Osteocyte (in vitro differentiated cells): ENCODE measurements around the gene PSMC5. TPM values are rescaled to one million over a fixed set of nuclear protein-coding genes. Genes with fewer than 3 reads are reported as not detected.

Experiments used
- DNase-seq: peaks from one replicate; pipeline ENCODE4 v3.0.0; 2021; ENCODE audit warnings: mixed read lengths; ENCODE audit not compliant: unreplicated experiment; ENCODE audit errors: extremely low spot score
- H3K27ac Mint-ChIP-seq: one replicate; pipeline ENCODE4 v1.8.0; 2021; ENCODE audit warnings: mild to moderate bottlenecking, mixed read lengths; ENCODE audit not compliant: unreplicated experiment
- H3K27me3 Mint-ChIP-seq: one replicate; pipeline ENCODE4 v1.8.0; 2021; ENCODE audit warnings: mixed read lengths; ENCODE audit not compliant: unreplicated experiment
- H3K36me3 Mint-ChIP-seq: one replicate; pipeline ENCODE4 v1.8.0; 2021; ENCODE audit warnings: mixed read lengths; ENCODE audit not compliant: unreplicated experiment
- H3K4me1 Mint-ChIP-seq: one replicate; pipeline ENCODE4 v1.8.0; 2021; ENCODE audit warnings: mixed read lengths; ENCODE audit not compliant: unreplicated experiment
- H3K4me3 Mint-ChIP-seq: one replicate; pipeline ENCODE4 v1.8.0; 2021; ENCODE audit warnings: mild to moderate bottlenecking, moderate library complexity, mixed read lengths; ENCODE audit not compliant: unreplicated experiment
- H3K9me3 Mint-ChIP-seq: one replicate; pipeline ENCODE4 v1.8.0; 2021; ENCODE audit warnings: mixed read lengths; ENCODE audit not compliant: unreplicated experiment
- total RNA-seq: library from RNA; stranded (reverse); gene quantifications from 2 replicates; pipeline ENCODE4 v1.2.1, GENCODE V29; 2021
- TF ChIP-seq, protein P1 (sequence below): fragments of 200-600 bp; sonication (generic); IDR thresholded peaks from 2 replicates; pipeline ENCODE4 v1.5.0; 2021; ENCODE audit warnings: antibody characterized with exemption, mild to moderate bottlenecking, moderate library complexity

Gene PSMC5
- total RNA-seq, 1 donor from 2014 or later, result 106 TPM

DNA sequence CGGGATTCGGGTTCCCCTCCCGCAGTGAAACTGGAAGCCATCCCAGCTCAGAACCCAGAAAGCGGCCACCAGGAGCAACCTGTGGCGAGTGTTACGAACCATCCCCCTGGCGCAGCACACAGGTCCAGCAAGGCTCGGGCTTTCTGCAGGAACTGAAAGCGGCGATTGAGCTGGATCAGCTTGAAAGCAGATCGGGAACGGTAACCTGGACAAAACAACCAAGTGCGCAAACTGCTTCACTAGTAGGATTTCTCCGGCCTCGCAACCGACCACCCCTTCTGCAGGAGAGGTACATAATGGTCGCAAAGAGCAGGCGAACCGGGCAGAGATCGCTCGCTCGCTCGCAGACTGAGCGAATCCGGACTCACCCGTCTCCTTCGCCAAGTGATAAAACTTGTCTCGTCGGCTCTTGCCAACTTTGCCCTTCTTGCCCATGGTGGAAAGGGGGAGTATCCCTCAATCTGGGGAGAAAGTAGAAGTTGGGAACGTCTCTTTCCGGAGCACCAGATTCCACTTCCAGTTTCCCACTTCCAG lies 696 bp upstream of the PSMC5 start:
- Mint-ChIP-seq H3K4me3 (peak overlapping the region; percentile 98), H3K4me1 (peaks cover 27% of the 10 kb centered on the region), H3K27ac (peak overlapping the region; percentile 100), H3K9me3 (no peaks in the 10 kb centered on the region), H3K27me3 (no peaks in the 10 kb centered on the region), H3K36me3 (peaks cover 52% of the 10 kb centered on the region)
- TF ChIP-seq, protein P1, sequence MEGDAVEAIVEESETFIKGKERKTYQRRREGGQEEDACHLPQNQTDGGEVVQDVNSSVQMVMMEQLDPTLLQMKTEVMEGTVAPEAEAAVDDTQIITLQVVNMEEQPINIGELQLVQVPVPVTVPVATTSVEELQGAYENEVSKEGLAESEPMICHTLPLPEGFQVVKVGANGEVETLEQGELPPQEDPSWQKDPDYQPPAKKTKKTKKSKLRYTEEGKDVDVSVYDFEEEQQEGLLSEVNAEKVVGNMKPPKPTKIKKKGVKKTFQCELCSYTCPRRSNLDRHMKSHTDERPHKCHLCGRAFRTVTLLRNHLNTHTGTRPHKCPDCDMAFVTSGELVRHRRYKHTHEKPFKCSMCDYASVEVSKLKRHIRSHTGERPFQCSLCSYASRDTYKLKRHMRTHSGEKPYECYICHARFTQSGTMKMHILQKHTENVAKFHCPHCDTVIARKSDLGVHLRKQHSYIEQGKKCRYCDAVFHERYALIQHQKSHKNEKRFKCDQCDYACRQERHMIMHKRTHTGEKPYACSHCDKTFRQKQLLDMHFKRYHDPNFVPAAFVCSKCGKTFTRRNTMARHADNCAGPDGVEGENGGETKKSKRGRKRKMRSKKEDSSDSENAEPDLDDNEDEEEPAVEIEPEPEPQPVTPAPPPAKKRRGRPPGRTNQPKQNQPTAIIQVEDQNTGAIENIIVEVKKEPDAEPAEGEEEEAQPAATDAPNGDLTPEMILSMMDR, result no peak
- DNase-seq, result no peak

DNA sequence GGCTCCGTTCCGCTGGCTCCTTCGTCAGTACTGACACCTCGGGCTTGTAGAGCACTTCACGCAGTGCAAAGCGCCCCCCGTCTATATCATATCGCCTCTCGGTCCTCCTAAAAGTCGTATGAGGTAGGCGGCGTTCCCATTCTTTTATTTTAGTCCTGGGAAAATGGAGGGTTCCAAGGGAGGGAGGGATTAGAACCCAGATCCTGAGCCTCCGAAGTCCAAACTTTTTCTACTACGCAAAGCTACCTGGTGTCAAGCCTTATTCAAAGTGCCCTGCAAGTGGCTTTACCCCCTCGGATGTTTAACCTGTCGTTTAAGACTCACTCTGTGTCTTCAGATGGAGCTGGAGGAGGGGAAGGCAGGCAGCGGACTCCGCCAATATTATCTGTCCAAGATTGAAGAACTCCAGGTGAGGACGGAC lies 580 bp downstream of the PSMC5 start:
- TF ChIP-seq, protein P1, result no peak
- H3K4me1 Mint-ChIP-seq, result peaks cover 27% of the 10 kb centered on the region
- no peaks in the 10 kb centered on the region for H3K27me3 Mint-ChIP-seq
- peak overlapping the region; percentile 98 for H3K4me3 Mint-ChIP-seq
- peaks cover 52% of the 10 kb centered on the region for H3K36me3 Mint-ChIP-seq
- no peaks in the 10 kb centered on the region for H3K9me3 Mint-ChIP-seq
- DNase-seq, result no peak
- peak overlapping the region; percentile 100 for H3K27ac Mint-ChIP-seq

DNA sequence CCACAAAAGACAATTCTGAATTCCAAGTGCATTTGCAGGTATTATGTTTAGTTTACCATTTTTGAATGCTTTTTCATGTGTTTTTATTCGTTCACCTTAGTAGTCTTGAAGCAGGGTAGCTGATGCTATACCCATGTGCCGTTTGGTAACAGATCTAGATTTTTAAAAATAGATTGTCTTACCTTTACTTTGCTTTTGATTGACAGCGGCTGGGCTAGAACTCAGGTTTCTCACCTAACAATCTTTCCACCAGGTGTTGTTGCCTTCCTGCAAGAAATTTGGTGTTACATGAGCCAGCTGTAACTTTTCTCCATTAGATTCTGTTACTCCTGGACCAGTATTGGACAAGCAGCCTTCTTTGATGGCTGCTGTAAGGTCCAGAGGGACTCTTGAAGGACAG lies 1.7 kb downstream of the PSMC5 start:
- Mint-ChIP-seq H3K27me3 (no peaks in the 10 kb centered on the region), H3K9me3 (no peaks in the 10 kb centered on the region), H3K4me3 (no peak overlapping the region)

DNA sequence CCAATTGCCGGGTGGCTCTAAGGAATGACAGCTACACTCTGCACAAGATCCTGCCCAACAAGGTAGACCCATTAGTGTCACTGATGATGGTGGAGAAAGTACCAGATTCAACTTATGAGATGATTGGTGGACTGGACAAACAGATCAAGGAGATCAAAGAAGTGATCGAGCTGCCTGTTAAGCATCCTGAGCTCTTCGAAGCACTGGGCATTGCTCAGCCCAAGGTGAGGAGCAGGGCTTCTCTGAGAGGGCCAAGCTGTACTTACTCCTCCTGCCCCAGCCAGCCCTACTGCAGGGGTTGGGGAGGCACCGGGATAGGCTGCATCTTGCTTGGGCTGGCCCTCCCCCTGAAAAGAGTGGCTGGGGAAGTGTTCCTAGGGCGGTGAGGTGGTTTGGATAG lies 3.0 kb downstream of the PSMC5 start:
- Mint-ChIP-seq H3K4me1 (peaks cover 27% of the 10 kb centered on the region), H3K9me3 (no peaks in the 10 kb centered on the region), H3K36me3 (peaks cover 46% of the 10 kb centered on the region), H3K27ac (no peak overlapping the region), H3K4me3 (no peak overlapping the region), H3K27me3 (no peaks in the 10 kb centered on the region)
- no peak for DNase-seq
- TF ChIP-seq, protein P1, result no peak

More for the DNA sequence above, 1.7 kb downstream of the PSMC5 start:
- DNase-seq, result no peak
- Mint-ChIP-seq H3K36me3 (peaks cover 51% of the 10 kb centered on the region), H3K27ac (no peak overlapping the region), H3K4me1 (peaks cover 27% of the 10 kb centered on the region)
- TF ChIP-seq, protein P1, result no peak

DNA sequence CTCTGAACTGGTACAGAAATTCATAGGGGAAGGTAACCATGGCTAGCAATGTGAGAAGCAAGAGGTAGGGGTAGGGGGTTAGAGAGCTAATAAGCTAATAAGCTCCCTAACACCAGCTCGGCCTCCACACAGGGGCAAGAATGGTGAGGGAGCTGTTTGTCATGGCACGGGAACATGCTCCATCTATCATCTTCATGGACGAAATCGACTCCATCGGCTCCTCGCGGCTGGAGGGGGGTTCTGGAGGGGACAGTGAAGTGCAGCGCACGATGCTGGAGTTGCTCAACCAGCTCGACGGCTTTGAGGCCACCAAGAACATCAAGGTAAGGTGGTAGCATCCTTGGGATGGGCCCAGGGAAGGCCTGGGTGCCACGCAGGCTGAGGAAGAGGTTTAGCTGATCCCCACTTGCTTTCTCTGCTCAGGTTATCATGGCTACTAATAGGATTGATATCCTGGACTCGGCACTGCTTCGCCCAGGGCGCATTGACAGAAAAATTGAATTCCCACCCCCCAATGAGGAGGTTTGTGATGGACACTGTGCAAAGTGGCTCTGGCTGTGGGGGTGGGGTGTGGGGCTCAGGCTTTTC lies 3.8 kb downstream of the PSMC5 start:
- H3K27ac Mint-ChIP-seq, result no peak overlapping the region
- peaks cover 20% of the 10 kb centered on the region for H3K4me1 Mint-ChIP-seq
- DNase-seq, result no peak
- no peaks in the 10 kb centered on the region for H3K9me3 Mint-ChIP-seq
- TF ChIP-seq, protein P1, result no peak
- H3K27me3 Mint-ChIP-seq, result no peaks in the 10 kb centered on the region
- H3K36me3 Mint-ChIP-seq, result peaks cover 47% of the 10 kb centered on the region
- no peak overlapping the region for H3K4me3 Mint-ChIP-seq
